ENCODE results near the gene DNMT3L. TPM values are rescaled to one million over a fixed set of nuclear protein-coding genes. Genes with fewer than 3 reads are reported as not detected.
"Not testable (repeated sequence)": the region's sequence is repeated elsewhere in the genome, so short reads cannot be mapped to it uniquely, and the experiment has no call there.

Gene DNMT3L
- polyA plus RNA-seq, 1 donor: not detected

DNA sequence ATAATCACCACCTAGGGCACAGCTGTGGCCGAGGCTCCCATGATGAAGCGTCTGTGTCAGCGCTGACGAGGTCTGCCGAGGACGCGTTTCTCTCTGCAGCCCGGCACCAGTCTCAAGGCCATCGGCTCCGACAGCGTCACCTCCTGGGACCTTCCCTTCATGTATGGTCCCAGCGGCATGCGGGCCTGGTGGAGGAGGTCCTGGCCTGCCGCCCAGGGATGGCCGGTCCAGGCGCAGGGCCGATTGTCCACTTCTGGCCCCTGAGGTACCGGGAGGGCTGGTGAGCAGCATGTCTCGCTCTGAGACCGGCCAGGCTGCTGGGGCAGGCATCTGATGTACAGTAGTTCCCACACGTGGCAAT is 64.6 kb downstream of the DNMT3L start:
- not testable (repeated sequence) for DNase-seq (ENCODE audit: low read depth)

Other genes with a start within 250 kb of the DNMT3L start
- gene TRAPPC10, start 249.6 kb downstream of the DNMT3L start, polyA plus RNA-seq (ENCODE audit: insufficient read length): 12.2 TPM
- 1.6 TPM for gene PWP2, start 154.5 kb downstream of the DNMT3L start, polyA plus RNA-seq (ENCODE audit: insufficient read length)
- gene GATD3, start 128.2 kb downstream of the DNMT3L start, polyA plus RNA-seq (ENCODE audit: insufficient read length): 13.9 TPM
- 6.3 TPM for gene ICOSLG, start 21.0 kb downstream of the DNMT3L start, polyA plus RNA-seq (ENCODE audit: insufficient read length)
- not detected for gene AIRE, start 24.0 kb upstream of the DNMT3L start, polyA plus RNA-seq (ENCODE audit: insufficient read length)
- 49.5 TPM for gene PFKL, start 38.2 kb upstream of the DNMT3L start, polyA plus RNA-seq (ENCODE audit: insufficient read length)
- gene CFAP410, start 77.5 kb upstream of the DNMT3L start, polyA plus RNA-seq (ENCODE audit: insufficient read length): 16.5 TPM
- gene TRPM2, start 91.7 kb upstream of the DNMT3L start, polyA plus RNA-seq (ENCODE audit: insufficient read length): 1.5 TPM
- 2.2 TPM for gene LRRC3, start 193.6 kb upstream of the DNMT3L start, polyA plus RNA-seq (ENCODE audit: insufficient read length)